ENCODE results near the gene SLC6A20. TPM values are rescaled to one million over a fixed set of nuclear protein-coding genes. Genes with fewer than 3 reads are reported as not detected.

Gene SLC6A20
- total RNA-seq, 3 donors from 2014 or later = 0.16 to 1.2 (median 0.33) TPM

DNA sequence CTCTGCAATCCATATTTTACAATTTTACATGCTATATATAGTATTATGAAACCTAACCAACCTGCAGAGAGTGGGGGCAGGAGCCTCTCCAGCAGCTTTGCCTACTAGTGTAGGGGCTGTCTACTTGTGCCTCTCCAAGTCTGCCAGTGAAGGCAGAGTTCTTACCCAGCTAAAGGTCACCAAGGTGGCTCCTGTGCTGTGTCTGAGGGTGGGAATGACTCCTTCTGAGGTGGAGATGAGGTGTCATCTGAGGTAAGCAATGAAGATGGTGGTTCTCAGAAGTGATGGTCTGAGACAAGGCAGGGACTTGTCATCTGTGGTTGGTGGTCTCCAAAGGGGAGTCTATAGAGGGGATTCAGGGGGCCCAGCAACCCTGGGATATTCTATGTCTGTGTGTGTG lies 59.6 kb downstream of the SLC6A20 start:
- peaks cover 11% of the 10 kb centered on the region for H3K36me3 ChIP-seq
- TF ChIP-seq POLR2A (IDR thresholded peaks at IDR 0.05) = no peak
- TF ChIP-seq POLR2AphosphoS5 (IDR thresholded peaks at IDR 0.05) = no peak
- TF ChIP-seq, protein P1, sequence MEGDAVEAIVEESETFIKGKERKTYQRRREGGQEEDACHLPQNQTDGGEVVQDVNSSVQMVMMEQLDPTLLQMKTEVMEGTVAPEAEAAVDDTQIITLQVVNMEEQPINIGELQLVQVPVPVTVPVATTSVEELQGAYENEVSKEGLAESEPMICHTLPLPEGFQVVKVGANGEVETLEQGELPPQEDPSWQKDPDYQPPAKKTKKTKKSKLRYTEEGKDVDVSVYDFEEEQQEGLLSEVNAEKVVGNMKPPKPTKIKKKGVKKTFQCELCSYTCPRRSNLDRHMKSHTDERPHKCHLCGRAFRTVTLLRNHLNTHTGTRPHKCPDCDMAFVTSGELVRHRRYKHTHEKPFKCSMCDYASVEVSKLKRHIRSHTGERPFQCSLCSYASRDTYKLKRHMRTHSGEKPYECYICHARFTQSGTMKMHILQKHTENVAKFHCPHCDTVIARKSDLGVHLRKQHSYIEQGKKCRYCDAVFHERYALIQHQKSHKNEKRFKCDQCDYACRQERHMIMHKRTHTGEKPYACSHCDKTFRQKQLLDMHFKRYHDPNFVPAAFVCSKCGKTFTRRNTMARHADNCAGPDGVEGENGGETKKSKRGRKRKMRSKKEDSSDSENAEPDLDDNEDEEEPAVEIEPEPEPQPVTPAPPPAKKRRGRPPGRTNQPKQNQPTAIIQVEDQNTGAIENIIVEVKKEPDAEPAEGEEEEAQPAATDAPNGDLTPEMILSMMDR (IDR thresholded peaks at IDR 0.05) = no peak
- intact Hi-C loops (cut with DNase I; ENCODE audit: low total_unique reads) = no loop called here
- H3K4me3 ChIP-seq = no peak overlapping the region
- H3K9me3 ChIP-seq = no peaks in the 10 kb centered on the region
- H3K4me1 ChIP-seq = no peaks in the 10 kb centered on the region
- no peak overlapping the region for H3K27ac ChIP-seq
- no peaks in the 10 kb centered on the region for H3K27me3 ChIP-seq
- no peak for DNase-seq (ENCODE audit: low spot score in 2 of 2)

DNA sequence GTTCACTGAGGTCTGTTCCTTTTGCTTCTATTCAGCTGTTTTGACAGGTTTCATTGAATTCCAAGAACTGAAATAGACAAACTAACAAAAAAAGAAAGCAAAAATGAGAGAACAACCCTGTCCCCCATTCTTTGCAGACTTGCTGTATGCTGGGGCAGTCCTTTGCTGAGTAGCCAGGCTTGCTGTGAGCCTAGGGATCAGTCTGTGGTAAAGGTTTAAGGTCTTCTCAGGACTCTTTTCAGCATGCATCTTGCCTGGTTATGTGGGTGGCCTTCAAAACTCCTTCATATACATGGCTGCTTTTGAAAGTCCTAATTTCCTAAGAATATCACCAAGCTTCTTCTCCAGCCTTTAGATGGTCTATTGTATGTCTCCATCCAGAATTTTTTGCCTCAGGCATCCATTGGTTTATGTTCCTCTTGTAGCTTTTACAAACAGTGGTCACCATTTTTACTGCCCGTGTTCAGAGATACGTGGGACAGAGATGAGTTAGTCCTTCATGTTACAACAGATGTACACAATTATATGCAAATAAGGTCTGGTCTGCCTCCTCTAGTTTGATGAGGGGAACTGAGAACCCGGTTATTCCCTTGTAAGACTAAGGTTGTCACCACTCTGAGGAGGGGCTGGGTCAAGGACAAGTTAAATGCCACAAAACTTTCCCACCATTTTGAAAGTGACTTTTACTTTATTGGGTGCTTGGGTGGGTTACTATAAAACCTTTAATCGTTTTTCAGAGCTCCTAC lies 65.8 kb downstream of the SLC6A20 start:
- Histone ChIP-seq H3K27ac (no peak overlapping the region), H3K36me3 (peaks cover 12% of the 10 kb centered on the region), H3K4me3 (no peak overlapping the region), H3K9me3 (no peaks in the 10 kb centered on the region), H3K27me3 (no peaks in the 10 kb centered on the region), H3K4me1 (no peaks in the 10 kb centered on the region)
- no peak for DNase-seq (ENCODE audit: low spot score in 2 of 2)
- TF ChIP-seq, protein P1 (IDR thresholded peaks at IDR 0.05) = no peak
- TF ChIP-seq POLR2AphosphoS5 (IDR thresholded peaks at IDR 0.05) (no peak), POLR2A (IDR thresholded peaks at IDR 0.05) (no peak)
- intact Hi-C loops (cut with DNase I; ENCODE audit: low total_unique reads) = no loop called here

GRCh38 chr3:45729614-45730013 lies 66.7 kb downstream of the SLC6A20 start:
- Histone ChIP-seq H3K4me3 (no peak overlapping the region), H3K9me3 (no peaks in the 10 kb centered on the region), H3K4me1 (no peaks in the 10 kb centered on the region), H3K27ac (no peak overlapping the region), H3K36me3 (peaks cover 12% of the 10 kb centered on the region), H3K27me3 (no peaks in the 10 kb centered on the region)
- no peak for DNase-seq (ENCODE audit: low spot score in 2 of 2)
- intact Hi-C loops (cut with DNase I; ENCODE audit: low total_unique reads) = no loop called here
- TF ChIP-seq POLR2AphosphoS5 (IDR thresholded peaks at IDR 0.05) (no peak), POLR2A (IDR thresholded peaks at IDR 0.05) (no peak)
- TF ChIP-seq, protein P1 (IDR thresholded peaks at IDR 0.05) = no peak

GRCh38 chr3:45724911-45725310 lies 71.4 kb downstream of the SLC6A20 start:
- Histone ChIP-seq H3K4me3 (no peak overlapping the region), H3K36me3 (peaks cover 5% of the 10 kb centered on the region), H3K4me1 (no peaks in the 10 kb centered on the region), H3K9me3 (no peaks in the 10 kb centered on the region), H3K27me3 (no peaks in the 10 kb centered on the region), H3K27ac (no peak overlapping the region)
- DNase-seq (ENCODE audit: low spot score in 2 of 2) = no peak
- TF ChIP-seq POLR2A (IDR thresholded peaks at IDR 0.05) = no peak
- TF ChIP-seq POLR2AphosphoS5 (IDR thresholded peaks at IDR 0.05) = no peak
- TF ChIP-seq, protein P1 (IDR thresholded peaks at IDR 0.05) = no peak
- intact Hi-C loops (cut with DNase I; ENCODE audit: low total_unique reads) = no loop called here

GRCh38 chr3:45719655-45720487 lies 76.5 kb downstream of the SLC6A20 start:
- Histone ChIP-seq H3K4me3 (no peak overlapping the region), H3K36me3 (no peaks in the 10 kb centered on the region), H3K27me3 (no peaks in the 10 kb centered on the region), H3K4me1 (no peaks in the 10 kb centered on the region), H3K27ac (no peak overlapping the region), H3K9me3 (no peaks in the 10 kb centered on the region)
- TF ChIP-seq POLR2A (IDR thresholded peaks at IDR 0.05) = no peak
- no peak for TF ChIP-seq POLR2AphosphoS5 (IDR thresholded peaks at IDR 0.05)
- TF ChIP-seq, protein P1 (IDR thresholded peaks at IDR 0.05) = no peak
- DNase-seq (ENCODE audit: low spot score in 2 of 2) = no peak
- intact Hi-C loops (cut with DNase I; ENCODE audit: low total_unique reads) = no loop called here
